Fibroblast of mammary gland (primary cell): ENCODE results near the gene NOPCHAP1.
"Not testable (repeated sequence)": the region's sequence is repeated elsewhere in the genome, so short reads cannot be mapped to it uniquely, and the experiment has no call there.

Source experiments
- DNase-seq: peaks from one replicate; pipeline ENCODE4 v3.0.0-alpha.2; 2010; ENCODE audit warnings: low read depth
- H3K4me3 ChIP-seq: 2 replicates; pipeline ENCODE4 v1.5.1; 2011; ENCODE audit warnings: low read depth, mild to moderate bottlenecking, low read length, moderate library complexity; ENCODE audit not compliant: control insufficient read depth
- CTCF ChIP-seq: conservative IDR thresholded peaks from 2 replicates; pipeline ENCODE4 v1.5.1; 2011; ENCODE audit warnings: low read depth, low read length, inconsistent platforms; ENCODE audit not compliant: control insufficient read depth, insufficient read depth

Gene NOPCHAP1

GRCh38 chr12:104986022-104986941 is at the start of gene NOPCHAP1:
NOPCHAP1 (plus strand) TSS chr12:104986316; CDS start chr12:104986353, 37 bp downstream.
- peak within 1 kb of the TSS; percentile 83 for H3K4me3 ChIP-seq
- DNase-seq, result peak; percentile 72
- no peak for TF ChIP-seq CTCF

- TF ChIP-seq CTCF, result no peak
- DNase-seq, result no peak
- H3K4me3 ChIP-seq, result no peak overlapping the region
Measured at GRCh38 chr12:104938371-104938770, 47.7 kb upstream of the NOPCHAP1 start.

- TF ChIP-seq CTCF, result no peak
- H3K4me3 ChIP-seq, result no peak overlapping the region
- DNase-seq, result no peak
Measured at GRCh38 chr12:104939089-104939488, 47.0 kb upstream of the NOPCHAP1 start.

GRCh38 chr12:104941454-104941853 is 44.7 kb upstream of the NOPCHAP1 start:
- H3K4me3 ChIP-seq, result no peak overlapping the region
- TF ChIP-seq CTCF, result no peak
- DNase-seq, result no peak

- H3K4me3 ChIP-seq, result no peak overlapping the region
- TF ChIP-seq CTCF, result no peak
- no peak for DNase-seq
Measured at GRCh38 chr12:104942075-104942474, 44.0 kb upstream of the NOPCHAP1 start.

- not testable (repeated sequence) for H3K4me3 ChIP-seq, DNase-seq
Measured at GRCh38 chr12:104943401-104943800, 42.7 kb upstream of the NOPCHAP1 start.

GRCh38 chr12:104944252-104944651 is 41.9 kb upstream of the NOPCHAP1 start:
- H3K4me3 ChIP-seq, result no peak overlapping the region
- TF ChIP-seq CTCF, result no peak
- no peak for DNase-seq

- not testable (repeated sequence) for DNase-seq, H3K4me3 ChIP-seq
Measured at GRCh38 chr12:104948716-104949115, 37.4 kb upstream of the NOPCHAP1 start.
